RPMI8226 (cell line): Measurements from ENCODE around the gene USP12.

Source experiments
- DNase-seq: peaks from one replicate; pipeline ENCODE4 v3.0.0-alpha.2; 2015

USP12 gene

DNA sequence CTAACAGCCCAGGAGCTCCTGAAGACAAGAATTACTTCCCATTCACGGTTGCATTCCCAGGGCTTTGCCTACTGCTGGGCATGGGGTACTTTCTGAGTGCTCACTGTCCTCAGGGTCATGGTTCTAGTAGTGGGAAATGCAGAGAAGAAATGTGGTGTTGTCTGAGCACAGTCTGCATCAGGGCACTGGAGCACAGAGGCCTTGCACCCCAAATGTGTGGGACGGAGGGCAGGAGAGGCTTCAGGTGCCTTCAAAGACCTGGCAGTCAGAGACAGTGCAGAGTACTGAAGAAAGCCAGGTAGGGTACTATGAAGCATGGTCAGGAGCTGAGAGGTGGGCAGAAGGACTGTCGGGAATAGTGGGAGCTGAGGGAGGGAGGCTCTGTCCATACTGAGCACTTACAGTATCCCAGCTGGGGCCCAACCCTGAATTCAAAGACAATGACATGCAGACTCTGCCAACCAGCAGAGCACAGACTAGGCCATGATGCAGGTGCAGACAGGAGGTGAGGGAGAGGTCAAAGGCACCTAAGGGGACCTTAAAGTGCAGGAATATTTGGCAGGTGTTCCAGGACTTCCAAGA, 144.4 kb downstream of the USP12 start:
- no peak for DNase-seq

DNA sequence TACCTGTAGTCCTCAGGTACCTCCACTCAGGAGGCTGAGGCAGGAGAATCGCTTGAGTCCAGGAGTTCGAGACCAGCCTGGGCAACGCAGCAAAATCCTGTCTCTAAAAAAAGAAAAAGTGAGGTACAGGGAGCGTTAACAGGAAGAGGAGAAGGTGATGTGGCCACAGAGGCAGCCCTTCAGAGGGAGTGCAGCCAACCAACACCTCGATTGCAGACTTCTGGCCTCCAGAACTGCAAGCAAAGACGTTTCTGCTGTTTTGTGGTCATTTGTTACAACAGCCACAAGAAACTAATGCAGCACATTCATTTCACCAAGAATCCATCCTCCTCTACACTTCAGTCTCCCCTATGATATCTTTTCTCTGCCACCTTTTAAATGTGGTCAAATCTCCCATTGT, 145.2 kb downstream of the USP12 start:
- DNase-seq: no peak

DNA sequence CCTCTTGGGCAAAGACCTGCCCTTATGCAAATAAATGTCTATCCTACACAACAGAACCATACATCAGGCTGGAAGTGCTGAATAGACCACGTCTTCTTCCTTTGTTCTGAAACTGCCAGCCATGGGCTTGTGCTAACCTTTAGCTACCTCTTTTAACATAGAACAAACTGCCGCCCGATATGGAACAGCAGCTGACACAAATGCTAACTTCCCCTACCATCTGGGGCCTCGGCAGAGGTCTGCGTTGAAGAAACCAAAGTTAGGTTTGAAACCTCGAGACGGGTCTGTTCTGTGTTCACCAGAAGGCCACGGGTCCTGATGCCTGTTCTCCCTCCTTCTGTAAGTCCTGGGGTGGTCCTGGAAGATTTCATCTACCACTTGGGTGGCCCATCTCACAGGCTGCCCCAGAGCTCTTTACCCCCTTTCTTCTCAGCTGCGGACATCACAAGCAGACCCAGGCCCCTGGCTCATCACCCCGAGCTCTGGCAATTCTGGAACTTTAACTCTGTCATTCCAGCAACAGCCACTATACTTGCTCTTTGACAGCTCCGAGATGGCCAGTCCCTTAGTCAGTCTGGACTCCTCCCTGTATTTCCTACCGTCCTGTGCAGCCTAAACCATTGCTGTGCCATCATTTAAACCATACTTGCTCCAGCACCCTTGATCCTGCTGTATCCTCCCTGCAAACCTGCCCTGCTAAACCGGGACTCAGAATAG, 146.7 kb downstream of the USP12 start:
- no peak for DNase-seq

DNA sequence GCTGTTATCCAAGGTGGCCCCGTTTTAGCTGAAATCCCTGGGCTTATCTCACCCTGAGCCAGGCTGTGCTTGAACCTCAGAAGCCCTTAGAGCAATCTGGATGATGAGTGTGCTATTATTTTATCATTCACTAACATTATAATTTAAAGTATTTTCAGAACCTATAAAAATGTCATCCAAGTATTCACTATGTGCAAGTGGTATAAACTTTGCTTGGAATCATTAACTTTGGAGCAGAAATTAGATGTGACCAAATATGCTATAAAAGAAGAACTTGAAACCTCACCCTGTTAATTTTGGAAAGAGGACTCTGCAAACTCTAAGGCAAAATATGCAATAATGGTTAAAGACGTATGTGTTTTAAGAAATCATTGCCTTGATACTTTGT, 147.5 kb downstream of the USP12 start:
- DNase-seq: no peak

DNA sequence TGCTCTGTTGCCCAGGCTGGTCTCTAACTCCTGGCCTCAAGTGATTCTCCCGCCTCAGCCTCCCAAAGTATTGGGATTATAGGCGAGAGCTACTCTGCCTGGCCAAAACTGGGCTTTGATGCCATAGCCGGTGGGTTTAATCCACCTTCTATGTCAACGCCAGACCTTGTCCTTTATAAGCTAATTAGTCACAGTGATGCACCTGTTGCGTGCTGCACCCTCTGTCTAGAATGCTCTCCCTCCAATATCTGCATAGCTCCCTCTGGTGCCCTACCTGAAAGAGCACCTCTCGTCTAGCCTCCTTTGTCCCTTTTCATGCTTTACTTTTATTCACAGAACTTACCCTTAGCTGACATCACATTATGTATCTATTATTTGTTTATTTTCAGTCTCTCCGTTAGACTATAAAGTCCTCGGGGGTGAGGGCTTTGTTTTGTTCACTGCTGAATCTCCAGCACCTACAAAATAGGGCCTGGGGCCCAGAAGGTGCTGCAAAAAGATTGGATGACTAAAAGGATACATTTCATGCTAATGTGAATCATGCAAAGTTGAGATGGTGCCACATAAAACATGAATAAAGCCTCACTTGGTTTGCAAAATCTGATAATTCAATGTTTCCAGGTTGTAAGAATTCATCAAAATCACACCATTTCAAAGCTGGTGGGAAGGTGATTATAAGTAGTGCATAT, 148.1 kb downstream of the USP12 start:
- DNase-seq: no peak

DNA sequence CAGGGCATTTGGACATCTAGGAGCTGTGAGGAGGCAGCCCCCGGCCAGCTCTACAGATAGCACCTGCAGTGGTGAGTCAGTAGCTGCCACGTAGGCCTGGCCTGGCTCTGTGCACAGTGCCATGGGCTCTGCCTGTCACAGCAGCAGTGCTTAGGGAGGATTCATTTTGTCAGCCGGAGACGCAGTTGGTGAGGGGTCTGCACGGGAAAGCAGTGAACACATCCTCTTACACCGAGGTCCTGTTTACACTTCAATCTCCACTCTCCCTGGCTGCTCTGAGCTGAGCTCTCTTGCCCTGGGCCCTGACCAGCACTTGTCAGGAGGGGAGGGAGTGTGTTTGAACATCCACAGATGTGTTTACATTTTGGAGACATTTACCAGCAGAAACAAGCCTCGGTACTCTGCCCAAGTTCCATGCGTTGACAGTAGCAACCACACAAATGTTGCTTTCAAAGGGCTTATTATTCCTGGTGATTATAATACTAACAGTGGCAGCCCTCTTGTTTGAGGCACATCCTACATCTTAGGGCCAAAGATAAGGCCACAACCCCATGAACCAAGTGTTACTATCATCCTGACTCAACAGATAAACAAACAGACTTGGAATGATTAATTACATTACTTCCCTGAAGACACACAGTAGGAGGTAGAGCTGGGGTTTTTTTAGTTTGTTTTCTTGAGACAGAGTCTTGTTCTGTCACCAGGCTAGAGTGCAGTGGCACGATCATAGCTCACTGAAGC, 148.9 kb downstream of the USP12 start:
- no peak for DNase-seq

DNA sequence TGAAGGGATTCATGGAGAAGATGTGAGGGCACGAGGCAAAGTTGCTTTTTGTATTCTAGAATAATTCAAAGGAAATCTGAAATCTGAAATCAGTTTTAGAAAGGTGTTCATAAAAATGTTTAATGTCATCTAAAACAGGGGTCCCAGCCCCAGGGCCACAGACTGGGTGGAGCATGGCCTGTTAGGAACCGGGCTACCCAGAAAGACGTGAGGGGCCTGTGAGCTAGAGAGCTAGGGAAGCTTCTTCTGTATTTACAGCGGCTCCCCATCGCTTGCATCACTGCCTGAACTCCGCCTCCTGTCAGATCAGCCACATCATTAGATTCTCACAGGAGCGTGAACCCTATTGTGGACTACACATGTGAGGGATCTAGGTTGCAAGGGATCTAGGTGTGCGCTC, 151.2 kb downstream of the USP12 start:
- DNase-seq: no peak

DNA sequence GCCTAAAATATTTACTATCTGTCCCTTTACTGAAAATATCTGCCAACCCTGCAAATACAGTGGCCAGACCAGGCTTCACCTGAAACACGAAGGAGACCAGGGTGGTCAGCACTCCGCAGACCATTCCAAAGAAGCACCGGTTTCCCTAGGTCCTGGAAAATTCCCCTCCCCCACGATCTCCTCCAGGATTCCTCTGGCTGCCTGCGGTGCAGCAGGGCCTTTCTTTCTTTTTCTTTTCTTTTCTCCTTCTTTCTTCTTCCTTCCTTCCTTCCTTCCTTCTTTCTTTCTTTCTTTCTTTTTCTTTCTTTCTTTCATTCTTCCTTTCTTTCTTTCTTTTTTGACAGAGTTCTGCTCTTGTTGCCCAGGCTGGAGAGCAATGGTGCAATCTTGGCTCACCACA, 152.7 kb downstream of the USP12 start:
- no peak for DNase-seq

DNA sequence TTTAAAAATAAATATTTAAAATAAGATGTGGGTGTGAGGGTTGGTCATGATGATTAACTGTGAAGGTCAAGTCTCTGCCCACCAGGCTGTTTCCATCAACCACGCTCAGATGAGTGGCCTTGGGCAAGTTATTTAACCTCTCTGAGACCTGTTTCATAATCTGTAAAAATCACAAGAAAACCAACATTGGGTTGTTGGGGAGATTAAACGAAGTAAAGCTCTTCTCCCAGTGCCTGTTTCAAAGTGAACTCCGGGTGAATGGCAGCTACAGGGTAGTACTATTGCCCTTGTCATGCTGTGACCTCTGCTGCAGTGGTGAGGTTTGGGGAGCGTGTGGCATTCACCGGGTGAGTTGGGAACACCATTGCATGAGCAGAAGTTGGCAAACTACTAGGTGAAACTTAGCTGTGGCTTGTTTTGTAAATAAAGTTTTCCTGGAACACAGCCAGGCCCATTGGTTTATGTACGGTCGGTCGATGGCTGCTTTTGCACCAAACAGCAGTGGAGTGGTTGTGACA, 153.2 kb downstream of the USP12 start:
- DNase-seq: peak; percentile 22

DNA sequence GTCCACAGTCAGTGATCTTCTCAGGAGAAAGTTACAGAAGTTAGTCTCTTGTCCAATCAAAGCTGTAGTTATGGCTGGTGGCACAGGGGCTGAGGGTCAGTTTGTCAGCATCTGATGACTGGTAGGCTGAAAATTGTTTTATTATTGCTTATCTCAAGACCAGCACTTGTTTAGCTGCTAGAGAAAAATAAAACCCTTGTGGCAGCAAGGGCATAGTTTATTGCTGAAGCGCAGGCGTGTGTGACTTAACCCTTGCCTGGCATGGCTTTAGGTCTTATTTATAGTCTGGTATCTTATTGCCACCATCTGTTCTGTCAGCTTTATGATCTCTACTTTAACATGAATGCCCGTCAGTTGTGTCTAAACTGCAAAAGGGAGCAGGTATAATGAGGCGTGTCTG, 154.7 kb downstream of the USP12 start:
- DNase-seq: no peak
